HG03196 (cell line): ENCODE results near the gene OR1J1.

ENCODE experiments used
- ATAC-seq: cut with Tn5 transposase; IDR thresholded peaks from one replicate; pipeline ENCODE4 v1.9.1; 2021; ENCODE audit not compliant: unreplicated experiment

Gene OR1J1

DNA sequence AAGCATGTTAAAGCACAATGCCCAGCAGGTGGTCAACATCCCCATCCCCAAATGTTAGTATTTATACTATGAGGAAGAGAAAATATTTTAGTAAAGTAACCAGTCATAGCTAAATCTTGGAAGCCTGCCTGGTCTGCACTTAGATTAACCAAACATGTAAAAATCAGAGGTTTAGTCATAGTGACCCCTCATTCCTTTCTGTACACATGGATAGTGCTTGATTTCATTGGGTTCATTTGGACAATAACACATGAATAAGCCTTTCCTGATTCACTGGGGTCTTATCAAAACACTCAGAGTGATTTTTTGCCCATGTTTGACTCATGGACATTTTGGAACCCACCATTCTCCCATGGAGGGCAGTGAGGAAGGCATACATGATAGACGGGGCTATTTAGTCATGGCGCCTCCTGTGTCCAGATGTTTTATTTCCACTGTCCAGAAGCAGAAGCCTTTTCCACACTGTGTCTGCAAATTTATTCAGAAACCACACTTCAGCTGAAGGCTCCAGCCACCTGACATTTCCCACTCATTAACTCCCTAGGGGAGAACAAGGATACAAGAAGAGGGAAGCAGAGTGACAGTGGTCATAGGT lies 32.5 kb downstream of the OR1J1 start:
- no peak for ATAC-seq

DNA sequence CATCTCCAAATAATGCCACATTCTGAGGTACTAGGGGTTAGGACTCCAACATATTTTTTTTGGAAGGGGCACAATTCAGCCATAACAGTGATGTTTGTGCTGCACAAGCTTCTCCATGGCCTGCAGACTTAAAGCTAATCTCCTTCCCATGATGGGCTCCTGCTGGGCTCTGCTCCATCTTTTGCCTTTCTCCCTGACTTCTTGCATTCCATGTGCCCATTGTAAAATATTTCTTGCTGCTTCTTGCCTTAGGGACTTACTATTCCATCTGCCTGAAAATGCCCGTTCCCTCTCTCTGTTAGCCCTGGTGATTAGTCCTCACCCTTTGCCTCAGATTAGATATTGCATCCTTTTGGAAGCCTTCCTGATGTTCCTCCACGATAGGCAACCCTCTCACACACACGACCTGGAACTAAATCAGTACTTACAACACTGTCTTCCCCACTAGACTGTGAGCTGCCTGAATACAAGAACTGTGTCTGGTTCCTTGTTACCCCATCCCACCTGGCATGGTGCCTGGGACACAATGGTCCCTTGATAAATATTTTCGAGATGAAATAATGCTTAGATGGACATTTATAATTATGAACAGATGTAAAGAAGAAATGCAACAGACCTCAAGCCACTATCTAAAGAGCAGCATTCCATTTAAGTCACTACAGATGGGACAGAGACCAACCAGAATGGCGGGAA lies 33.5 kb downstream of the OR1J1 start:
- no peak for ATAC-seq

DNA sequence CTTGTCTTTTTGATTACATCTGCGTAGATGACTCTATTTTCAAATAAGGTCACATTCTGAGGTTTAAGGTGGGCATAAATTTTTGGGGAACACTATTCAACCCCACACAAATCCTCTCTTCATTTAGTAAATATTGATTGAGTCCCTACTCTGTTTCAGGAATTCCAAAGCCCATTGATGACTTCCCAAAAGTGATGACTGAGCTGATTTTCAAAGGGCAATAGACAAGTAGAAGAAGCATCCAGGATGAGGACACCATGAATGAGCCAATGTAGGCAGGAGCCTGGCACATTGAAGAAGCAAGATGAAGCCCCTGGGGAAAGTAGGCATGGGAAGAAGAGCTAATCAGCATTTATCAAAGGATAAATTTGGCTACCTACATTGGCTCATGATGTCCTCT lies 35.2 kb downstream of the OR1J1 start:
- ATAC-seq: no peak
